ENCODE measurements around the gene SLC20A1.

The SLC20A1 gene

DNA sequence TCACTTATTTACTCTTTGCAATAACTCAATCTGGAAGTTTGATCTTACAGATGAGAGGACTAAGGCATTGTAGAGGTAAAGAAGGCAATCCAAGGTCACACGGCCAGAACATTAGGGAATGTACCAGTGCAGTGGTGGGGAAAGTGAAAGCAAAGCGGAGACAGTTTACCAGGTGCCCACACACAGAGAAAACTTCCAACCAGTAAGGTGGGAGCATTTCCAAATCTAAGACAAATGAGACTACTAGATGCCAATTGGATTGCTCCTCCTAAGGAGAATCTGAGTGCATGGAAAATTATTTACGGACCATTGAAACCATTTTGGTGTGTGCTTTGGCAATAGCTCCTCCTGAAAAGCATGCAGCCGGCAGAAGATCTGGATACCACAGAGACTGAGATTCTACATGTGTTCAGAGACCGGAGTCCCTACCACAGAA, 34.9 kb downstream of the SLC20A1 start:
- TF ChIP-seq, protein P1, sequence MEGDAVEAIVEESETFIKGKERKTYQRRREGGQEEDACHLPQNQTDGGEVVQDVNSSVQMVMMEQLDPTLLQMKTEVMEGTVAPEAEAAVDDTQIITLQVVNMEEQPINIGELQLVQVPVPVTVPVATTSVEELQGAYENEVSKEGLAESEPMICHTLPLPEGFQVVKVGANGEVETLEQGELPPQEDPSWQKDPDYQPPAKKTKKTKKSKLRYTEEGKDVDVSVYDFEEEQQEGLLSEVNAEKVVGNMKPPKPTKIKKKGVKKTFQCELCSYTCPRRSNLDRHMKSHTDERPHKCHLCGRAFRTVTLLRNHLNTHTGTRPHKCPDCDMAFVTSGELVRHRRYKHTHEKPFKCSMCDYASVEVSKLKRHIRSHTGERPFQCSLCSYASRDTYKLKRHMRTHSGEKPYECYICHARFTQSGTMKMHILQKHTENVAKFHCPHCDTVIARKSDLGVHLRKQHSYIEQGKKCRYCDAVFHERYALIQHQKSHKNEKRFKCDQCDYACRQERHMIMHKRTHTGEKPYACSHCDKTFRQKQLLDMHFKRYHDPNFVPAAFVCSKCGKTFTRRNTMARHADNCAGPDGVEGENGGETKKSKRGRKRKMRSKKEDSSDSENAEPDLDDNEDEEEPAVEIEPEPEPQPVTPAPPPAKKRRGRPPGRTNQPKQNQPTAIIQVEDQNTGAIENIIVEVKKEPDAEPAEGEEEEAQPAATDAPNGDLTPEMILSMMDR (IDR thresholded peaks at IDR 0.05; ENCODE audit: low read depth, low read length, missing control alignments): no peak
- in situ Hi-C loops (cut with HindIII; ENCODE audit: low pct_ligation_motif_present, low sequenced_read_pairs): no loop called here
- Histone ChIP-seq H3K36me3 (replicated peaks) (no peaks in the 10 kb centered on the region), H3K27me3 (replicated peaks) (no peaks in the 10 kb centered on the region), H3K27ac (no peak overlapping the region), H3K4me3 (ENCODE audit: low read depth, low read length) (no peak overlapping the region)
- DNase-seq: no peak

DNA sequence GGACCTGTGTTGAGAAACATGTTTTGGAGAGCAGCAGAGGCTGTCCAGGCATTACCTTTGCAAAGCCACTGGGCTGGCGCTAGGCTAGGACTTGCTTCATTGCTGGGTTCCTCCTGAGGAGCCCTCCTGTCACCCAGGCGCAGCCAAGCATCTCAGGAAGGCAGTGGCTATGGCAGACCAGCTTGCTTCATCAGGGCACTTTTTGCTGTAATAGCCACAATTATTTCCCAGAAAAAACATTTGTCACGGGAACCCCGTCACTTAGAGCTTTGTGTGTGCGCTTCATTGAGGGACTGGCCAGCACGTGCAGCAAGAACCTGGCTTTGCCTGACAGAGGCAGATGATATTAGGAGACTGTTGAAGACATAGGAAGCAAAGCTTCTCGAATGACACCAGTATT, 36.4 kb downstream of the SLC20A1 start:
- Histone ChIP-seq H3K36me3 (replicated peaks) (no peaks in the 10 kb centered on the region), H3K4me3 (ENCODE audit: low read depth, low read length) (no peak overlapping the region), H3K27ac (no peak overlapping the region), H3K27me3 (replicated peaks) (no peaks in the 10 kb centered on the region)
- in situ Hi-C loops (cut with HindIII; ENCODE audit: low pct_ligation_motif_present, low sequenced_read_pairs): no loop called here
- TF ChIP-seq, protein P1 (IDR thresholded peaks at IDR 0.05; ENCODE audit: low read depth, low read length, missing control alignments): no peak
- DNase-seq: no peak

DNA sequence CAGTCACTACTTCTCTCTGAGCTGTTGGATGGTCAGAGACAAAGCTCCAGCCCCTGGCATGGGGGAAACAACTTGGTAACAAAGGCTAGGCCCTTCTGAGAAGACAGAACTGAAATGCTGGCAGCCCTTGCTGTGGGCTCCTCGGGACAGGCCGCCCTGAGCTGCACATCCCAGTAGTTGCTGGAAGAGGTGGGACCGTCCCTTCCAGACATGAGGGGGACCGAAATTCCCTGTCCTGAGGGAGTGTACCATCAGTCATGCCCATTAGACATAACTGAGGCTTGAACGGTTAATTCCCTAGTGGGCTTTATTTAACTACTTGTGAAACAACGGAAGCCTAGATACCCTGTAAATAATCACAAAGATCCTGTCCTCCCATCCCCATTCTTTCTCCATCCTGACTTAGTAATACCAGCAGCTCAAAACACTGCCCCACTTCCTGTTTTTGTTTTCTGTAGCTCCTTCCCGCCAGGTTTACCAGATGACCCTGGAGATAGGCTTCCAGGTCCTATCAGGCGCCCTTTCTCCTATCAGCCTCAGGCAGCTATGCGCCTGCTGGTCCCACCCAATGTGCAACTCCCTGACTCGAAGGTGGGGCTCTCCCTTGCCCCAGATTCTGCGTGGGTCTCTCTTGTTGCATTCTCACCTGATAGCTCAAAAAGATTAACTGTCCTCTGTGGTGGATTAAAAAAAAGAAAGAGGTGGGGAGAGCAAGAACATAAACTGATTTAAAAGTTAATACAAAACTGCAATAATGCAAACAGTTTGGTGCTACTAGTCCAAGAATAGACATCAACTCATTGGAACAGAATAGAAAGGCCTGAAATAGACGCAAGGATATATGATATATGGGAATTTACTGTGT, 38.0 kb downstream of the SLC20A1 start:
- H3K27ac ChIP-seq: no peak overlapping the region
- in situ Hi-C loops (cut with HindIII; ENCODE audit: low pct_ligation_motif_present, low sequenced_read_pairs): no loop called here
- H3K36me3 ChIP-seq (replicated peaks): no peaks in the 10 kb centered on the region
- no peaks in the 10 kb centered on the region for H3K27me3 ChIP-seq (replicated peaks)
- no peak for DNase-seq
- TF ChIP-seq, protein P1 (IDR thresholded peaks at IDR 0.05; ENCODE audit: low read depth, low read length, missing control alignments): no peak
- no peak overlapping the region for H3K4me3 ChIP-seq (ENCODE audit: low read depth, low read length)

DNA sequence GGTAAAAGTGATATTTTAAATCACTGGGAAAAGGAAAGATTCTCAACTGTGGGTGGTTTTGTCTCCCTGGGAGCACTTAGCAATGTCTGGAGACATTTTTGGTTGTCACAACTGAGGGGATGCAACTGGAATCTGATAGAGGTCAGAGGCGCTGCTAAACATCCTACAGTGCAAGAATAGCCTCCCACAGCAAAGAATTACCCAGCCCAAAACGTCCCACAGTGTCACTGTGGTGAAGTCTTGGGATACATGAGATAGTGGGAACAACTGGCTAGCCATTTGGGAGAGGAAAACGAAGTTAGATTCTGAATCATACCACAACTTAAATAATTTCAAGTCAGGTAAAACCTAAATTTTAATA, 38.7 kb downstream of the SLC20A1 start:
- in situ Hi-C loops (cut with HindIII; ENCODE audit: low pct_ligation_motif_present, low sequenced_read_pairs): no loop called here
- no peak for DNase-seq
- TF ChIP-seq, protein P1 (IDR thresholded peaks at IDR 0.05; ENCODE audit: low read depth, low read length, missing control alignments): no peak
- Histone ChIP-seq H3K27me3 (replicated peaks) (no peaks in the 10 kb centered on the region), H3K4me3 (ENCODE audit: low read depth, low read length) (no peak overlapping the region), H3K27ac (no peak overlapping the region), H3K36me3 (replicated peaks) (no peaks in the 10 kb centered on the region)

DNA sequence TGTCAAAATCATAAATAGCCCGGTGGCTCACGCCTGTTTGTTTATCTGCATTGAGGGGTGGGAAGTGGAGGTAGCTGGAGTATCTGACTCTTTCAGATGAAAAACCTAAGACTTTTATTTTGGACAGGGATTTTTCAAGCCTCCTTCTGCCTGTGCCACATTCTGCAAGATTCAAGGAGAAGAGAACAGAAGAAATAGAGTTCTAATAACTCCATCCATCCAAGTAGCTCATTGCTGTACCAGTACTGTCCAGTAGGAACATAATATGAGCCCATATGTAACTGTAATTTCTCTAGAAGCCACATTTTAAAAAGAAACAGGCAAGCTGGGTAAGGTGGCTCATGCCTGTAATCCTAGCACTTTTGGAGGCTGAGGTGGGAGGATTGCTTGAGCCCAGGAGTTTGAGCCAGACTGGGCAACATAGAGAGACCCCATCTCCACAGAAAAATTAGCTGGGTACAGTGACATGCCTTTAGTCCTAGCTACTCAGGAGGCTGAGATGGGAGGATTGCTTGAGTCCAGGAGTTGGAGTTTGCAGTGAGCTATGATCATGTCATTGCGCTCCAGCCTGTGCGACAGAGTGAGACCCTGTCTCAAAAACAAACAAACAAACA, 39.6 kb downstream of the SLC20A1 start:
- in situ Hi-C loops (cut with HindIII; ENCODE audit: low pct_ligation_motif_present, low sequenced_read_pairs): no loop called here
- Histone ChIP-seq H3K27me3 (replicated peaks) (no peaks in the 10 kb centered on the region), H3K36me3 (replicated peaks) (no peaks in the 10 kb centered on the region), H3K4me3 (ENCODE audit: low read depth, low read length) (no peak overlapping the region), H3K27ac (no peak overlapping the region)
- TF ChIP-seq, protein P1 (IDR thresholded peaks at IDR 0.05; ENCODE audit: low read depth, low read length, missing control alignments): peak; percentile 37
- DNase-seq: no peak
